ENCODE results near the gene DAAM2. TPM values are rescaled to one million over a fixed set of nuclear protein-coding genes. Genes with fewer than 3 reads are reported as not detected.

Gene DAAM2
- total and polyA plus RNA-seq, 2 of the 8 experiments (the other 6 are each of a cell fraction or from before 2014, with no cell fraction given), result 1.5 to 2.9 TPM

DNA sequence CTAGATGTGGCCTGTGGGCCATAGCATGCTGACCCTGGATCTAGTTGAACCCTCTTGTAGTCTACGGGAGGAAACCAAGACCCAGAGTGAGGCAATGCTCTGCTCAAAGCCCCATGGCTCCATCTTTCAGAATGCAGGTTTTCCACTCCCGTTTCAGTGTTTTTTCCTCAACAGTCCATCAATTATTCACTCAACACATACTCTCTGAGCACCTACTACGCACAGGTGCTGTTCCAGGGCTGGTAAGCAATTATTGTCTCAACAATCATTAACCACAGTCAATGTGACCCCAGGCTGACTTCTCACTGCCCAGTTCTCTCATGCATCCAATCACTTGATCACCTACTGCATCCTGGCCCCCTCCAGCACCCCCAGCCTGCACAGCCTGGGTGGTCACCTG, 122.1 kb downstream of the DAAM2 start (continued):
- TF ChIP-seq RAD21 (IDR thresholded peaks at IDR 0.05 in 1 of 2, conservative IDR thresholded peaks at IDR 0.05 in 1 of 2; ENCODE audit: low read depth in 2 of 2, low read length in 2 of 2) (no peak), KDM1A (IDR thresholded peaks at IDR 0.05; ENCODE audit: borderline replicate concordance, low read length) (no peak), FOSL1 (IDR thresholded peaks at IDR 0.05; ENCODE audit: insufficient read depth, low read depth, low read length) (no peak), TBP (IDR thresholded peaks at IDR 0.05; ENCODE audit: low read depth, low read length) (no peak)
- TF ChIP-seq, protein P1, sequence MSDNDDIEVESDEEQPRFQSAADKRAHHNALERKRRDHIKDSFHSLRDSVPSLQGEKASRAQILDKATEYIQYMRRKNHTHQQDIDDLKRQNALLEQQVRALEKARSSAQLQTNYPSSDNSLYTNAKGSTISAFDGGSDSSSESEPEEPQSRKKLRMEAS (IDR thresholded peaks at IDR 0.05), result no peak
